GM19025 (cell line): ENCODE results near the gene RGPD3.

Experiments
- ATAC-seq: cut with Tn5 transposase; IDR thresholded peaks from one replicate; pipeline ENCODE4 v1.9.1; 2021; ENCODE audit warnings: mild to moderate bottlenecking, low read depth, moderate library complexity; ENCODE audit not compliant: unreplicated experiment

RGPD3 gene

DNA sequence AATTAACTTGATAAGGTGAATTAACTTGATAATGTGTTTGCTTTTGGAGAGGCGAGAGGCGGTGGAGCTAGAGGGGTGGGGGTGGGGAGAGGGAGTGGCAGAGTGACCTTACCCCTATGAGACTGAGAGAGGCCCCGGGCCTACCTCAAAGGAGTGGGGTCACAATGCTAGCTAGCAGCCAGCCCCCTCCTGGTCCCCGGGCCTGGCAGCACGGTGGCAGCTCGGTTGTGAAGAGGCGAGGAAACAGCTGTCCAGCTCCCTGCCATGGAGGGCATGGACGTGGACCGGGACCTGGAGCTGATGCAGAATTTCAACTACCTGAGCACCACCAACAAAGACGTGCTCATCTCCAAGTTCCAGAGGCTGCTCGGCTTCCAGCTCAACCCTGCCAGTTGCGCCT lies 123.9 kb downstream of the RGPD3 start:
- ATAC-seq = no peak

DNA sequence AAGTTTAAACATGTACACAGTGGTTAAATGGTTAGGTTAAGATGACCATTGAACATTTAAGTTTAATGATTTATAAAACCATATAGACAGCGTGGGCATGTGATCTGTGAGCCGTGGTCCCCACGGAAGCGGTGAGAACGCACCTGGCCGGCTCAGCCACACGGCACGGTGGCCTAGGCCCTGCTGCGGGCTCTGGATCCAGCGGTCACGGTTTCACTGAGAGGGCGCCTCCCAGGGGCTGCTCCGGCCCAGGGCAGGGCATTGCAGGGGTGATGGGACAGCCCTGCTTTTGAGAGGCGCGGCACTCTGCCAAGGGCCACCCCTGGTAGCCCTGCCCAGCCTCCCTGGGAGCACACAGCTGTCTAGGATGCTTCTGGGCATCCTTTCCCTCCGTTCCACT lies 124.9 kb downstream of the RGPD3 start:
- no peak for ATAC-seq

- no peak for ATAC-seq
Observed at GRCh38 chr2:106342831-106343251, 125.4 kb downstream of the RGPD3 start.

GRCh38 chr2:106341666-106342065 lies 126.5 kb downstream of the RGPD3 start:
- ATAC-seq = no peak
